Measurements from ENCODE around the gene OR5AN1. TPM values are rescaled to one million over a fixed set of nuclear protein-coding genes. Genes with fewer than 3 reads are reported as not detected.

OR5AN1 gene
- not detected in 2 replicates for total RNA-seq

GRCh38 chr11:59358595-59358994 lies at the start of gene OR5AN1:
Gene OR5AN1, plus strand, starts transcription at chr11:59358895. Its CDS starts 5,564 bp downstream, at chr11:59364459.

Other genes starting within 250 kb of the OR5AN1 start
- 47.1 and 64.7 TPM in 2 replicates for gene FAM111A, start 216.0 kb upstream of the OR5AN1 start, total RNA-seq
- gene DTX4, start 186.8 kb upstream of the OR5AN1 start, total RNA-seq, result 0.22 and 0.25 TPM in 2 replicates
- gene MPEG1, start 146.0 kb upstream of the OR5AN1 start, total RNA-seq, result not detected in 2 replicates
- not detected in 2 replicates for gene OR5A2, start 67.5 kb downstream of the OR5AN1 start, total RNA-seq
- not detected in 2 replicates for gene OR5A1, start 77.6 kb downstream of the OR5AN1 start, total RNA-seq
- gene OR4D6, start 98.1 kb downstream of the OR5AN1 start, total RNA-seq, result not detected in 2 replicates
- gene OR4D10, start 114.4 kb downstream of the OR5AN1 start, total RNA-seq, result not detected in 2 replicates
- 0.12 TPM in 1 of 2 replicates, not detected in the other for gene OR4D11, start 144.7 kb downstream of the OR5AN1 start, total RNA-seq
- gene OR4D9, start 152.6 kb downstream of the OR5AN1 start, total RNA-seq, result not detected in 2 replicates